NOMO-1 treated with dmso at 0.1 percent for 144 hours (cell line): Measurements from ENCODE around the gene CPSF3.

Experiments used
- DNase-seq: peaks from one replicate; lab custom pipeline; 2025; ENCODE audit not compliant: unreplicated experiment; lab: John Stamatoyannopoulos, UW

The CPSF3 gene

DNA sequence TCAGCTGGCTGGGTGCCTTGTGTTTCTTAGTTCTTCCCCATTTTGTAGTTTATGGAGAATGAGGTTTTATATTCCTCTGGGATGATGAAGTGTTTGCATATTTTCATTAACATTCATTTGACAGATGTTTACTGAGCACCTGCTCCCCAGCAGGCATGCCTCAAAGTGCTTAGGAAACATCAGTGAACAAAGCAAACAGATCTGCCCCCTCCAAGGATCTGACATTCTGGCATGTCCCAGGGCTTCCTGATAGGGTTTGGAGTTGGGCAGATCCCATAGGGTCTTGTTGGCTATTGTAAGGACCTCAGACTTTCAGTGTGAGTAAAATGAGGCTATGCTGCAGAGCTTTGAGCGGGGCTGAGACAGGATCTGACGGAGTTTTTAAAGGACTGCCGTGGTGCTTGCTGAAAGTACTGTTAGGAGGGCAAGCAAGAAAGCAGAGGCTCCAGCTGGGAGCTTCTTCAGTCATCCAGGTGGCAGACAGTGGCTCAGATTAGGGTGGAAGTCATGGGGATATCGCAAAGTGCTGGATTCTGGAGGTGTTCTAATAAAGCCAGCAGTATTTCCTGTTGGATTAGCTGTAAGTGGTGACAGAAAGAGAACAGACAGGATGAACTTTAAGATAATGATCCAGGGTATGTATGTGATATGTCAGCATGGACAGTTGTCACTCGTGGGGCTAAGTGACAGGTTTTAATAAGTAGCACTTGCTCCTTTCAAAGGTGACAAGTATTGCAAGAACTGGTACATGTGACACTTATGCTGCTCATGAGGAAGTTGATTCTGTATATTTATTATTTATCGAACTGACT is 39.6 kb downstream of the CPSF3 start:
- DNase-seq: no peak

DNA sequence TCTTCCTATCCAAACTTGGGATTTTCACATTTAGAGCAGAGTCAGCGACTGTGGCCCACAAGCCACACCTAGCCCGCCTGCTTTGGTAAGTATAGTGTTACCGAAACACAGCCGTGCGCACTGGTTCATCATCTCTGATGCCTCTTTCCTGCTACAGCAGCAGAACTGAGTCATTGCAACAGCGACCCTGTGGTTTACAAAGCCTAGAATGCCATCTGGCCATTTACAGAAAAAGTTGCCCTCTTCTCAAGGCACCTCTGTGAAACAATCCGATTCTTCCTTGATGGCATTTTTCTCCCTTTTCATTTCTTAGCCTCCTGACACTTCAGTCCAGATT is 40.2 kb downstream of the CPSF3 start:
- DNase-seq: no peak

DNA sequence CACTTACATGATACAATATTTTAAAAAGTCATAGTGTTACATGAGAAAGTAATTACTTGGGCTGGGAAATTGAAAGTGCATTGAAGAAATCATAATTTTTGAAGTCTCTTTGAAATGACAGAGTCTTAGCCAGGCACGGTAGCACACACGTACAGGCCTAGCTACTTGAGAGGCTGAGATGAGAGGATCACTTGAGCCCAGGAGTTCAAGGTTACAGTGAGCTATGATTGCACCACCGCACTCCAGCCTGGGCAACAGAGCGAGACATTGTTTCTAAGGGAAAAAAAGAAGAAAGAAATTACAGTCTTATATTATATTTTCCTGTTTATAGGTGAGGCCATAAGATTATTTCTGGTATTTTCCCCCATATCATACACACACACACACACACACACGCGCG is 41.7 kb downstream of the CPSF3 start:
- no peak for DNase-seq

DNA sequence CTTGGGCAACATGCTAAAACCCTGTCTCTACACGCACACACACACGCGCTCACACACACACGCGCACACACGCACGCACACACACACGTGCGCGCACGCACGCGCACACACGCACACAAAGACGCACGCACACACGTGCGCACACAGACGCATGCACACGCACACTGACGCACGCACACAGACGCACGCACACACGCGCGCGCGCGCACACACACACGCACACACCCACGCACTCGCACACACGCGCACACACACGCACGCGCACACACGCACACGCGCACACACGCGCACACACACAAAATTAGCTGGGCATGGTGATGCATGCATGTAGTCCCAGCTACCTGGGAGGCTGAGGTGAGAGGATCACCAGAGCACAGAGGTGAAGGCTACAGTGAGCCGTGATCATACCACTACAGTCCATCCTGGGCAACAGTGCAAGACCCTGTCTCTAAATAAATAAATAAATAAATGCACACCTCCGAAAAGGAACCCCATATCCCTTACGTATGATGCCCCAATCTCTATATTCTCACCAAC is 42.8 kb downstream of the CPSF3 start:
- DNase-seq: no peak

DNA sequence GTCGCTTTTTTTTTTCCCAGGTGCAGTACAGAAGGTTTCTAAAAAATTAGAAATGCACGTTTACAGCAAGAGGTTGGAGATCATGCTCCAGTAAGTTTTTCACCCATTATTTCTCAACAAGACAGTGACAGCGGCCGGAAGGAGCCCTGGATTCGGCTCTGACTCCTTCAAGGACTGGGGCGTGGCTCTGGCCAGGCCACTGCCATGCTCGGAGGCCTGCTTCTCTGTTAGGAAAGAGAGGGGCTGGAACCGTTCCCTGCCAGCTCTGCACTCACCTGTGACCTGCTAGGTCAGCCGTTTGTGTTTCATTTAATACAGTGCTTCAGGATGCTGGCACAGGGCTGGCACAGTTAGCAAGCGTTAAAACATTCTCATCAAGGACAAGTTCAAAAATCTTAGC is 44.2 kb downstream of the CPSF3 start:
- DNase-seq: no peak

DNA sequence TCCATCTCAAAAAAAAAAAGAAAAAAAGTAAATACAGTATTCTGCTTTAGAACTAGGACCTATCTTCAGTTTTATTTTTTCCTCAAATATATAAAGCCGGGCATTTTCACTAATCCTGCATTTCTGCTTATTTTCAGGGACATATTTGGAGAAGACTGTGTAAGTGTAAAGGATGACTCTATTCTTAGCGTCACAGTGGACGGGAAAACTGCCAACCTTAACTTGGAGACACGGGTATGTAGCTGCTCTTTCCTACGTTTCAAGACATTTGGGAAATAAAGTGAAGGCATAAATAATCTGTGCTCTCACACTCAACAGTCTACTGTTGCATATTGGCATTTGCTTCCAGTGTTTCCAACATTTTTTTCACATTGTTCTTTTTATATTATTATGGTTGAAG is 47.8 kb downstream of the CPSF3 start:
- no peak for DNase-seq

DNA sequence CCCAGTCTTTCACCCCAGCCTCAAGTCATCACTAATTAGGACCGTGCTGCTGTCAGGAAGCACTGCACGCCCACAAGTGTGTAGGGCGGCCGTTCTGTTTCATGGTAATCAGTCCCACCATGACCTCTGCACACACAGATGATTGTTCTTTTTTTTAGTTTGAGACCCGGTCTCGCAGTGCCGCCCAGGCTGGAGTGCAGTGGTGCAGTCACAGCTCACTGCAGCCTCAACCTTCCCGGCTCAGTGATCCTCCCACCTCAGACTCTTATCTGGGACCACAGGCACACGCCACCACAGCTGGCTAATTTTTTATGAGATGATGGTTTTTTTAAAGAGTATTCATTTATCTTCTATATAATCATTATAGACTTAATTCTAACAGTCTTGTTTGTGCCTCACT is 49.1 kb downstream of the CPSF3 start:
- no peak for DNase-seq

DNA sequence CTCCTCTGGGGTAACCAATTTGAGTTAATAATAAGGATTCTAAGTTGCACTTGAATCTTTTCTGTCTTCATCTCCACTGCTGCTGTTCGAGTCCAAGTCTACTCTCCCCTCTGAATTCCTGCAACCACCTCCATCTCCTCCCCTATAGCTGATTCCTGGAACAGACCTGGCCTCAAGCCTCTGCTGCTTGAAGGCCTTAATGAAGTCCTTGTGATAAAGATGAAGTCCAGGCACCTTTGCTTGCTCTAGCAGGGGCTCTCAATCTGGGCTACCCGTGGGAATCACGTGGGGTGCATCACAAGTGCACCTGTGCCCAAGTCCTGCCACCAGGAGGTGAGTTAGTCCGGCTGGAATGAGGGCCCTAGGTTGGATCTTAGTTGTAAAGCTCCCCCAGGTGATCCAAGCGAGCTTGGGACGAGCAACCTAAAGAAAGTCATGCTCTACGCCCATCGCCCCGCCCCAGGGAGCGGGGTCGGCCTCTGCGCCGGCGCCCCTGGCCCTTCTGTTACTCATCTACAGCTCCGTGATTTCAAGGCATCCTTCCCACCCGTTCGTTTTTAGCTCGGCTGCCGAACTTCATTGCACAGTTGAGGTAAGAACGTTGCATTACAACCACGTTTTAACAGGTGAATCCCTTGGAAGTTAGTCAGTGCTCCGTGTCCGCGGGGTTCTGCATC is 50.0 kb downstream of the CPSF3 start:
- DNase-seq: no peak

DNA sequence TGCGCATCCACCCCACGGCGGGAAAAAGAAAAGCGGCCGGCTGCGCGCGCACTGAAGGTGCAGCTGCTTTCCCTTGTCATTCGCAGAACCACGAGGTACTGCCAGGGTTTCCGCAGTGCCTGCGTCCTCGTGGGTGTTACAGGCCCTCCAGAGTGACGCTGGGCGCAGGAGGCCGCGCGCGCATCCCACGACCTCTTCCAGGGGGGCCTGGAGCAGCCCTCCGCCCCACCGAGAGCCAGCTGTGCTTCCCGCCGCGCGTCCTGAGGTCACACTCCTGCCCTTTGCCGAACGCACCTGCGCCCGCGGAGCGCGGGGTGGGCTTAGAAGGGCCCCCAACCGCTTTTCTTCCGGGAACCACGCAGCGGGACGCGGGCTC is 50.5 kb downstream of the CPSF3 start:
- no peak for DNase-seq

DNA sequence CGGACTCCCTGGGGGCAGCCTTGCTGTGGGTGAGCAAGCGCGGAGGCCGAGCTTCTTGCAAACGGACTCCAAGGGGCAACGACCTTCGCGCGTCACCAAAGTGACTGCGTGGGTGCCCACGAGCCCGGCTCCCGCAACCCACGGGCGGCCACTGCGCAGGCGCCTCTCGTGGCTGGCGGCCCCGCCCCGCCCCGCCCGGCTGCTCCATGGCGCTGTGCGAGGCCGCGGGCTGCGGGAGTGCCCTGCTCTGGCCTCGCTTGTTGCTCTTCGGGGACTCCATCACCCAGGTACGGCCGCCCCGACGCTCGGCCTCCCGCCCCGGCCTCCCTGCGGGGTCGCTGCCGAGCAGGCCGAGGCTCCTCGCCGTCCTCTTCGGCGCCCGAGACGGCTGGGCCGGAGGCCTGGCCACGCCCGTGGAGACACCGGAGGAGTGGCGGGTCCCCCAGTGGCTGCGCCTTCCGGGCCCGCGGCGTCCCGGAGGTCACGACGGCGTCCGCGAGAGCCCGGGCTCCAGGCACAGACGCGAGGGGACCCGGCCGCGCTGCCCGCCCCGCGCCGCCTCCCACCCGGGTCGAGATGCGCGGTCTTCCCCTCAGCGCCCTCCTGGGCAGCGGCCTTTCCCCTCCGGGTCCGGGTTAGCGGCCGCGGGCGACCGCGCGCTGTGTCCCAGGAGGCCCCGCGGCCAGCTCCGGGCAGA is 51.1 kb downstream of the CPSF3 start, which contains the start of gene IAH1:
Gene IAH1, plus strand, starts transcription at position 191 of the 697 bp plus-strand sequence. Its CDS starts 16 bp downstream, at position 207.
- DNase-seq: no peak

DNA sequence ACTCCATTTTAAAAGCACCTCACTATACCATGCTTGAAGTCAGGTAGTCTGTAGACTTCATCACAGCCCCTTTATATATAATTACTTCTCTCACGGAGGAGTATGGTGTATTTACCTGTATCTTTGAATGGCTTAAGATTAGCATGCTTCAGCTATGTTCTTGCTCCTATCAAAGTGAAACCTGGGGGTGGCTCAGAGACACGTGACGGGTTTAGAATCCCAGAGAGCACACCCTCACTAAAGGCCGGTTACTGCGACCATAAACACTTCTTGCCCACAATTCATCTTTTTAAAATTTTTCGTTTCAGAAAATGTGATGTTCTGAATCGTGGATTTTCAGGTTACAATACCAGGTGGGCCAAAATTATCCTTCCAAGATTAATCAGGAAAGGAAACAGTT is 54.5 kb downstream of the CPSF3 start:
- no peak for DNase-seq

DNA sequence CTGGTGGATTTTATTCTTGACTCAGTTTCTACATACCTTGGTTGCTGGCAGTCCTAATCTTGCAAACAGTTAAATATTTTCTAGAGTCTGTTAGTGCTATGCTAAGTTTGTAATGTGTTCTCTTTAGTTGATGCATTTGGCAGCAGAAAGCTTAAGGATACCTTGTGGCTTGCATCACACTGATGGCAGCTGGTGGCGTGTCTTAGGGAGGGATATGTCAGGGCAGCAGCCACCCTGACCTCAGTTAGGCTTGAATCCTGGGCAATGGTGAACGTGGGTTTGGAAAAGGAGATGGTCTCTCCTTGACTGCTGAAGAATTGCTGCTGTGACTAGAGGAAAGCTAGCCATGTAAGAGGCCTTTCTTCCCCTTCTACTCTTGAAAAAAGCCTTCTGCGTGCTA is 55.1 kb downstream of the CPSF3 start:
- no peak for DNase-seq

DNA sequence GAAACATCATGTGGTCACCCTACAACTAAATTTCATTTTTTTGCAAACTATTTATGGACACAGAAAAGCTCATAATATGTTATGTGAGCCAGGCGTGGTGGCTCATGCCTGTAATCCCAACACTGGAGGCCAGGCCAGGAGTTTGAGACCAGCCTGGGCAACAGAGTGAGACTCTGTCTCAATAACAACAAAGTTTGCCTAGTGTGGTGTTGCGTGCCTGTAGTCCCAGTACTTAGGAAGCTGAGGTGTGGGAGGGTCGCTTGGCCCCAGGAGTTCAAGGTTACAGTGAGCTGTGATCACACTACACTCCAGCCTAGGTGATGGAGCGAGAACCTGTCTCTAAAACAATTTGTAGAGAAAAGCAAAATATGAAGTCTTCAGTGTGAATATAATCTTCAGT is 56.7 kb downstream of the CPSF3 start:
- no peak for DNase-seq

DNA sequence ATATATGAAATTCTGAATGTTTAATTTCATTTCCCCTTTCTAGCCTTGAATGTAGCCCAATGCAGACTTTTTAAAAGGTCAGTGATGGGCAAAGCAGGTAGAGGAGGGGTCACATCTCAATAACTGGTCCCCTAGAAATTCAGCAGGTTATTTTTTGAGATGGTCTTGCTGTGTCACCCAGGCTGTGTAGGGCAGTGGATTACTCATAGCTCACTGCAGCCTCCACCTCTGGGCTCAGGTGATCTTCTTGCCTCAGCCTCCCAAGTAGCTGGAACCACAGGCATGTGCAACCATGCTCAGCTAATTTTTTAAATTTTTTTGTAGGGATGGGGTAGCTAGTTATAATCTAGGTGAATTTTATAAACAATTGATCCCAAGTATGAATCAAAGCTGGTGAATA is 59.7 kb downstream of the CPSF3 start:
- DNase-seq: no peak

DNA sequence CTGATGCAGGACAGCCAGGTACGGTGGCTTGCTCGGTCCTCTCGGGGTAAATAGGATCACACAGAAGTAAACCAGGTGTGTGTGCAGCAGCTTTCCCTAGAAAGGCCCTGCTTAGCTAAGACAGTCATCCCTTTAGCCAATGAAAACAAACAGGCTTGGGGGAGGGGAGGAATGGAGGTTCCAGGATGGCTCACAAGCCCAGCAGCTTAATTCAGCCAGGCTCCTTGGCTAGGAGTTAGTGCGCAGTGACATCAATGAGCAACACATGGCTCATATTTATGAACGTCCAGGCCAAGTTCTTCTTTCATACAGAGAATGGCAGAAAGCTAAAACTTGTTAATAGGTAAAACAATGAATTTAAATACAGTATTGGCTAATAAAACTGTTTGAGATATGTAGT is 61.1 kb downstream of the CPSF3 start:
- DNase-seq: no peak

DNA sequence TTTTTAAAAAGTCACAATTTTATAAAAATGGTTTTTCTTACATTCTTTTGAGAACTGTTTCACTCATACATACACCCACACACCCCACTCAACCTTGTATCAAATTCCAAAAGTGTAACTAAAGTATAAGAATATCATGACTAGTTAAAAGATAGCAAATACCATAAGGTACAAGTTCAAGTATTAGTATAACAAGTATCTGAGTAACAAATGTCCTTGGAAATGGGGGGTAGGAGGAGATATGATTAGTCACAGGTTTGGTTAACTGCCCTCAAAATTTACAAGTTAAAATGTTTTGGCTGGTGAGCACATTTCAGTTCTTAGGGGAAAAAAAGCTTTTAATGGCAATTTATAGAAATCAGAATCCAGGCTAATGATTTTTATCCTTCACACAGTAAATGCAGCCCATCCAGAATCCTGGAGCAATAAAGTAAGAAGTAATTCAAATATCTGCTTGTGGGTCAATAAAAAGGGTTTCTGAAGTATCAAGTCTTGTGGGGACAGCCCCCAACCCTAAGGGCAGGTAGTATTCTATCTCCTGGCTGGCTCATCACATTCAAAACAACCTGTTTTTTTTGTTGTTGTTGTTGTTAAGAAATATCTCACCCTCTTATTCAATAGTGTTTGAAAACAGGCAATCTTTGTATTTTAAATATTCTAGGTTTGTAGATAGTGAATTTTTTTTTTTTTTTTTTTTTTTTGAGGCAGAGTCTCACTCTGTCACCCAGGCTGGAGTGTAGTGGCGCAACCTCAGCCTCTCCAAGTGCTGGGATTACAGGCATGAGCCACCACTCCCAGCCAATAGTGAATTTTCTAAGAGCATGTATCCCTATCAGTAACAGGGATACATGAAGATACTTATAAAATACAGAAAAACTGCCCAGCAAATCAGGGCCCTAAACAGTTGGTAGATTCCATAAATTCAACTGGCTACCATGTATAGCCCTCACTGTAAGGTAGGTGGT is 65.4 kb downstream of the CPSF3 start:
- DNase-seq: no peak

DNA sequence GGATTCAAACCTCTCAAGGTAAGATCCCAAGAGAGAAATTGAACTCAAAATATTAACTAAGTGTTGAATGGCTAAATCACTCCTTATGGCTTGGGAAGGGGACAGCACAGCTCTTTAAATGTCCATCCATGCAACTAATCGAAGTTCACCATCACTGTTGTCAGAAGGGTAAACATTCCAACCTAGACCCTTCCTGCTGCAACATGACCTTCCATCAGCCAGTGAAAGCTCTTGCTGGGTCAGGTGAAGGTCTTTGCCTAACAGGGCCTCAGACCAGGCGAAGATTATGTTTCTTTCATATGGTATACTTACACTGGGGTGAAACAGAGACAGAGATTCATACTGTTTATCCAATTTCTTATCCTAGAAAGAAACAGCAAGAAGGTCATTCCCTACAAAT is 67.3 kb downstream of the CPSF3 start:
- DNase-seq: no peak

DNA sequence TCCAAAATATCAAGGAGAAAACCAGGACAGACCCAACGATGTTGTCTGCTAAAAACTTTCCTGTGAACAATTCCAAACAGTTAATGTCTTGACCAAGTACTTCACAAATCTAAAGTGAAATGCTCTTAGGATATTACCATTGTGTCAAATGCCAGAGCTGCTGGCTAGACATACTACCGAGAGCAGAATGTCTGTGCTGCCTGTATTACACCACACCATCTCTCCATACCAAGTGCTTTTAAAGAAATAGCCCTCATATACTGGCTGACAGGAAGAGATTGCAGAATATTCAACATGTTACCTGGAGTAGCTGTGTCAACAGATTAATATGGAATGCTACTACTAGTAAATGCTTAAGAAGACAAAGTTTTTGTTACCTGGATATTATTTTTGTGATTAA is 69.5 kb downstream of the CPSF3 start:
- DNase-seq: no peak

DNA sequence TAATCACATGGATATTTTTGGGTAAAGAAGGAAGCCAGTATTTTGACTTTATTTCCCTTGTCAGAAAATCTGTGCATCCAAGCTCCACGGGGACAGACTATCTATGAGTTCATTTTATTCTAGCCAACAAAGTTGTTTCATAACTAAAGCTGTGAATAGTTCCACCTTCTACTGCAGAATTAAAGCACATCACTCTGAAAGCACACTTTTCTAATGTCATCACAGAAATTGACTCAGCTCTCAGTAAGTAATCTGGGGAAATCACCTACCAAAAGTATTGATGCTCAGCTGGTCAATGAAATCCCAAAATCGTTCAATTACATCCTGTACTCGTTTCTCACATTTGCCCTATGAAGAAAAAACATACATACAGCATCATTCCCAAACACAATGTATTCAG is 70.0 kb downstream of the CPSF3 start:
- DNase-seq: no peak

DNA sequence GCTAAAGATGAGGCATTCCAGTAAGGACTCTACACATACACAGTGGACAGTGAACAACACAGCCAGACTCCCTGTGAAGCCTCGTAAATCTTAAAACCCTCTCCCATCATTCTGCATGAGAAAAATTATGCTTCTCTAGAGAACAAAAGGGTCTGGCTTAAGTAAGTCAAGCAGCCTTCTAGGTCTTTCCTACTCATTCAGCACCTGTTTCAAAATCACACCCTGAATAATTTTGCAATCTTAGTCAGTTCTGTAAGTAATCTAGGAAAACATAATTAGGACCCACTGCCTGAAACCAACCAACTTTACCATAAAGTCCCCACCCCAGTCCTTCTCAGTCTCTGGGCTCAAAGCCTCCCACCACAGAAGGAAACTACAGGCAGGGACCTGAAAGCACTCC is 70.6 kb downstream of the CPSF3 start:
- DNase-seq: no peak

DNA sequence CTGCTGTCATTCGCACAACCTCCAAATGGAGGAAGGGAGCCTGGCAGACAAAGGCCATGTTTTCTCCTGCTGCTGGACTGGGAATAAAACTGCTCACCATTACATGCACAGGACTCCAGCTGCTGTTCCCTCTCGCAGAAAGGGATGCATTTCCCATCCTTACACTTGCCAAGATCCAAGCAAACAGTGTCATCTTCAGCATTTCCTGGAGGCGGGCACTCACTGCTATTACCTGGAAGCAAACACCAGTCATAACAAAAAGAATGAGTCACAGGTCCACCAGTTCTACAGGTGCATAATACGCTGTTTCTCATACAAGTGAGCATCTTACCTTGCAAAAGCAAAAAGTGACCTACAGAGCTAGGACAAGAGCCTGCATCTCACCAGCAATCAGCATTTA is 73.6 kb downstream of the CPSF3 start:
- DNase-seq: no peak
